ENCODE measurements around the gene HOMER1. TPM values are rescaled to one million over a fixed set of nuclear protein-coding genes. Genes with fewer than 3 reads are reported as not detected.
A peak's percentile ranks its signal among the peaks of the same experiment; 100 is the strongest.

The HOMER1 gene
- total and polyA plus RNA-seq, 10 of the 15 experiments (the other 5 are each of a cell fraction or from before 2014, with no cell fraction given) = 0.96 to 22.0 (median 7.5) TPM

DNA sequence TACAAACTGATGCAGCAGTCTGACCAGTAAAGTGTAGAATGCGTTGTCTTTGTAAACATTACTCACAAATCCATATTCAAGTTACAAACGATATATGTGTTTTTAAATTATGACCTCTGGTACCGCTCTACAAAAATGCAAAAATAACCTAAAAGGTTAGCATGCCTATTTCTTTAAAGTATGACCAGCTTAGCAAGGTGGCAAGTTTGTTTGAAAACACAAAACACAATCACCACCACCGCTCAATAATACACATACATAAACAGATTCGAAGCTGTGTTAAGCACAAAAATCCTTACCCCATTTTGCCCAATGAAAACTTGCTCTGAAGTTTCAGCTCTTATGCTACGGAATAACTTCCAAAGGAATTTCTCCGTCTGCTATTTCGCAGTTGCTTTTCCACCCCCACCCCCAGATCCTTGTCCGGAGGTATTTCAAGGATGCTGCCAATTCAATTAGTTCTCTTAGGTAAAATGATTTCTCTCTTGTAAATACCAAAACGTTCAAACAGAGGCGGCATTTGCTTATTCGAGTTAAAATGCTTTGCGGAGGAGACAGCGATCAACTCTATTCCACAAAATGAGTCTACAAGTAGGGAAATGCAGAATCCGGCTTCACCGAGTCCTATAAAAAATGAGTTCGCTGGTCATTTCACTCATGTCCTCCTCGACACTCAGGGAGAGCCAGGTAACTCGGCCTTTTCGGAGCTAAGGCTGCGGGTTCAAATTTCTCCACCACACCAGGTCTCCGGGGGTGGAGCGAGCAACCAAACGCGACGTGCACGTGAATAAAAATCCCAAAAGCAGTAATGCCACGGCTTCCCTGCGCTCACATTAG, 1.2 kb downstream of the HOMER1 start:
- ChIA-PET CTCF (interaction anchor here (0.8 to 2.3 kb wide), 6 partner anchors 13 to 531 kb away, joined by 3 to 7 read pairs (median 4); no protein-coding TSS in a partner anchor), SMC1A (ENCODE audit: uncharacterized antibody, unreplicated experiment) (interaction anchor here (0.6 to 4.7 kb wide), 3 partner anchors 12 to 50 kb away, joined by 3 to 27 read pairs (median 4); no protein-coding TSS in a partner anchor), POLR2A (interaction anchor here (0.5 to 2.0 kb wide), 4 partner anchors 9 to 28 kb away, joined by 3 to 5 read pairs (median 4); no protein-coding TSS in a partner anchor), RAD21 (ENCODE audit: unreplicated experiment) (interaction anchor here (1.4 kb wide), 1 partner anchor 100 kb away, joined by 3 read pairs; the partner anchor contains the start of gene TENT2)
- TSS peak; percentile 52 for BruUV-seq (replicated peaks)
- Histone ChIP-seq H4K20me1 (ENCODE audit: control insufficient read depth, insufficient read depth) (no peaks in the 10 kb centered on the region), H3K9ac (ENCODE audit: control insufficient read depth, insufficient read depth, low read length) (peak overlapping the region; percentile 68), H3K27ac (ENCODE audit: control insufficient read depth, insufficient read depth) (no peak overlapping the region; the same call in 1 of the 2 replicates), H3K4me3 (peak overlapping the region; percentile 71), H3K9me3 (replicated peaks; ENCODE audit: control insufficient read depth, insufficient read depth, low read length) (no peaks in the 10 kb centered on the region), H2AFZ (ENCODE audit: control insufficient read depth, low read depth, low read length) (peak overlapping the region; percentile 66), H3K27me3 (replicated peaks in 1 of 2; ENCODE audit: control insufficient read depth in 2 of 2, insufficient read depth in 2 of 2, low read length in 1 of 2) (peaks cover 0 to 2% of the 10 kb centered on the region in 2 experiments; a peak in 2 of 4 replicates), H3K36me3 (ENCODE audit: control insufficient read depth in 2 of 2, insufficient read depth in 2 of 2, low read length in 1 of 2) (no peaks in the 10 kb centered on the region), H3K4me1 (ENCODE audit: control insufficient read depth, insufficient read depth, low read length) (no peaks in the 10 kb centered on the region; the same call in 1 of the 2 replicates), H3K79me2 (ENCODE audit: control insufficient read depth, insufficient read depth, low read length) (no peaks in the 10 kb centered on the region; the same call in none of the 2 replicates), H3K4me2 (ENCODE audit: control insufficient read depth, insufficient read depth) (peak overlapping the region; percentile 30)
- ATAC-seq (no peak), DNase-seq (ENCODE audit: low read depth, low spot score) (no peak), FAIRE-seq (peak; percentile 31)
- intact Hi-C loops (cut with micrococcal nuclease; ENCODE audit: unreplicated experiment) (loop anchor here (5.0 kb wide), 2 partner anchors 100 to 275 kb away; partner anchors contain the start of genes JMY and TENT2), in situ Hi-C loops (cut with MboI) (no loop called here)
- WGBS (ENCODE audit: insufficient coverage, insufficient replicate concordance, low lambda C conversion rate, missing lambda C conversion rate) = 23% methylated on average over 29 of the region's 29 CpGs
- TF ChIP-seq BHLHE40 (IDR thresholded peaks at IDR 0.05; ENCODE audit: borderline replicate concordance in 1 of 2, low read depth in 2 of 2, low read length in 1 of 2) = peak; percentile 37 to 54; a peak in 2 of 4 replicates
- TF ChIP-seq NBN (IDR thresholded peaks at IDR 0.05) = no peak
- no peak for TF ChIP-seq CREM (IDR thresholded peaks at IDR 0.05; ENCODE audit: low read depth)
- no peak for TF ChIP-seq TCF3 (IDR thresholded peaks at IDR 0.05; ENCODE audit: borderline replicate concordance, insufficient read depth, low read depth, low read length)
- no peak for TF ChIP-seq NR2C2 (IDR thresholded peaks at IDR 0.05; ENCODE audit: borderline replicate concordance, control insufficient read depth, insufficient read length, low read depth)
- TF ChIP-seq, protein P1, sequence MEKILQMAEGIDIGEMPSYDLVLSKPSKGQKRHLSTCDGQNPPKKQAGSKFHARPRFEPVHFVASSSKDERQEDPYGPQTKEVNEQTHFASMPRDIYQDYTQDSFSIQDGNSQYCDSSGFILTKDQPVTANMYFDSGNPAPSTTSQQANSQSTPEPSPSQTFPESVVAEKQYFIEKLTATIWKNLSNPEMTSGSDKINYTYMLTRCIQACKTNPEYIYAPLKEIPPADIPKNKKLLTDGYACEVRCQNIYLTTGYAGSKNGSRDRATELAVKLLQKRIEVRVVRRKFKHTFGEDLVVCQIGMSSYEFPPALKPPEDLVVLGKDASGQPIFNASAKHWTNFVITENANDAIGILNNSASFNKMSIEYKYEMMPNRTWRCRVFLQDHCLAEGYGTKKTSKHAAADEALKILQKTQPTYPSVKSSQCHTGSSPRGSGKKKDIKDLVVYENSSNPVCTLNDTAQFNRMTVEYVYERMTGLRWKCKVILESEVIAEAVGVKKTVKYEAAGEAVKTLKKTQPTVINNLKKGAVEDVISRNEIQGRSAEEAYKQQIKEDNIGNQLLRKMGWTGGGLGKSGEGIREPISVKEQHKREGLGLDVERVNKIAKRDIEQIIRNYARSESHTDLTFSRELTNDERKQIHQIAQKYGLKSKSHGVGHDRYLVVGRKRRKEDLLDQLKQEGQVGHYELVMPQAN (conservative IDR thresholded peaks at IDR 0.05) = no peak
- no peak for TF ChIP-seq WRNIP1 (IDR thresholded peaks at IDR 0.05; ENCODE audit: borderline replicate concordance, low read depth, low read length)
- TF ChIP-seq, protein P2, sequence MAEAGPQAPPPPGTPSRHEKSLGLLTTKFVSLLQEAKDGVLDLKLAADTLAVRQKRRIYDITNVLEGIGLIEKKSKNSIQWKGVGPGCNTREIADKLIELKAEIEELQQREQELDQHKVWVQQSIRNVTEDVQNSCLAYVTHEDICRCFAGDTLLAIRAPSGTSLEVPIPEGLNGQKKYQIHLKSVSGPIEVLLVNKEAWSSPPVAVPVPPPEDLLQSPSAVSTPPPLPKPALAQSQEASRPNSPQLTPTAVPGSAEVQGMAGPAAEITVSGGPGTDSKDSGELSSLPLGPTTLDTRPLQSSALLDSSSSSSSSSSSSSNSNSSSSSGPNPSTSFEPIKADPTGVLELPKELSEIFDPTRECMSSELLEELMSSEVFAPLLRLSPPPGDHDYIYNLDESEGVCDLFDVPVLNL (IDR thresholded peaks at IDR 0.05; ENCODE audit: low read depth, low read length) = no peak

All from GM12878 (cell line).